IMR-90 (cell line): ENCODE measurements around the gene ZNF670. TPM values are rescaled to one million over a fixed set of nuclear protein-coding genes. Genes with fewer than 3 reads are reported as not detected.

Experiments used
- ATAC-seq: fragments of 200-7000 bp; cut with Tn5 transposase; 2 replicates; pipeline ENCODE4 v1.9.1; 2020; ENCODE audit warnings: low read depth, mild to moderate bottlenecking, moderate library complexity
- BruUV-seq: library from RNA; stranded (reverse); fragments of 400-500 nt; replicated peaks from 2 replicates; lab custom pipeline; 2021; lab: Mats Ljungman, UMichigan
- CTCF ChIA-PET: fragments of 300-600 bp; formaldehyde crosslinking; extraction: SDS; loops from one replicate; lab custom pipeline; 2021; ENCODE audit warnings: antibody characterized with exemption; lab: Yijun Ruan, JAX
- POLR2A ChIA-PET: fragments of 300-600 bp; sonication (Branson Sonifier 250); formaldehyde crosslinking; loops from one replicate; lab custom pipeline; 2022; ENCODE audit warnings: antibody characterized with exemption; ENCODE audit not compliant: unreplicated experiment; lab: Charles Lee
- DNase-seq: peaks from one replicate; pipeline ENCODE4 v3.0.0; 2013
- H2AFZ ChIP-seq: replicated peaks from 2 replicates; pipeline ENCODE3; 2013; ENCODE audit warnings: low read length, mild to moderate bottlenecking; ENCODE audit not compliant: poor library complexity
- H2AK5ac ChIP-seq: 2 replicates; pipeline ENCODE4 v1.6.1; 2013; ENCODE audit warnings: low read depth, low read length, inconsistent platforms
- H2AK9ac ChIP-seq: replicated peaks from 2 replicates; pipeline ENCODE3; 2013; ENCODE audit warnings: mild to moderate bottlenecking, low read depth, low read length, moderate library complexity; ENCODE audit not compliant: poor library complexity
- H2BK120ac ChIP-seq: 2 replicates; pipeline ENCODE4 v1.6.1; 2013; ENCODE audit warnings: low read depth, low read length, inconsistent platforms
- H2BK15ac ChIP-seq: 3 replicates; pipeline ENCODE4 v1.6.1; 2013; ENCODE audit warnings: low read depth, low read length, inconsistent platforms
- H2BK20ac ChIP-seq: 2 replicates; pipeline ENCODE4 v1.6.1; 2013; ENCODE audit warnings: low read depth, mild to moderate bottlenecking, inconsistent platforms, low read length, moderate library complexity
- H2BK5ac ChIP-seq: 2 replicates; pipeline ENCODE4 v1.6.1; 2013; ENCODE audit warnings: mild to moderate bottlenecking, low read depth, low read length, inconsistent platforms; ENCODE audit not compliant: poor library complexity, severe bottlenecking
- H3K14ac ChIP-seq: replicated peaks from 2 replicates; pipeline ENCODE4 v1.6.1; 2013; ENCODE audit warnings: low read depth, low read length, inconsistent platforms
- H3K18ac ChIP-seq: 2 replicates; pipeline ENCODE4 v1.6.1; 2013; ENCODE audit warnings: low read depth, low read length, control low read depth
- H3K23ac ChIP-seq: 2 replicates; pipeline ENCODE4 v1.6.1; 2013; ENCODE audit warnings: low read depth, low read length, inconsistent platforms
- H3K27ac ChIP-seq: 2 replicates; pipeline ENCODE4 v1.5.1; 2013; ENCODE audit warnings: mild to moderate bottlenecking, control low read depth, low read length; ENCODE audit not compliant: insufficient read depth
- H3K27me3 ChIP-seq: 2 replicates; pipeline ENCODE4 v1.6.1; 2013; ENCODE audit warnings: low read length; ENCODE audit not compliant: control insufficient read depth, insufficient read depth
- H3K36me3 ChIP-seq: 2 replicates; pipeline ENCODE4 v1.6.1; 2013; ENCODE audit warnings: low read length, mixed read lengths; ENCODE audit not compliant: control insufficient read depth, insufficient read depth
- H3K4ac ChIP-seq: 2 replicates; pipeline ENCODE4 v1.6.1; 2013; ENCODE audit warnings: low read depth, low read length, inconsistent platforms
- H3K4me1 ChIP-seq: 2 replicates; pipeline ENCODE4 v1.6.1; 2013; ENCODE audit warnings: low read length, mixed read lengths; ENCODE audit not compliant: control insufficient read depth, insufficient read depth
- H3K4me2 ChIP-seq: 2 replicates; pipeline ENCODE4 v1.6.1; 2013; ENCODE audit warnings: low read depth, mild to moderate bottlenecking, control low read depth, low read length, moderate library complexity
- H3K4me3 ChIP-seq: 2 replicates; pipeline ENCODE4 v1.5.1; 2013; ENCODE audit warnings: low read depth, mild to moderate bottlenecking, control low read depth, low read length, moderate library complexity; ENCODE audit not compliant: insufficient read depth
- H3K56ac ChIP-seq: 2 replicates; pipeline ENCODE4 v1.6.1; 2013; ENCODE audit warnings: low read length, inconsistent platforms; ENCODE audit not compliant: insufficient read depth; ENCODE audit errors: extremely low read depth
- H3K79me1 ChIP-seq, 2 experiments: 2 replicates each; pipeline ENCODE4 v1.6.1; 2013; ENCODE audit warnings: low read length in 2 of 2, inconsistent platforms in 1 of 2, low read depth in 1 of 2
- H3K9ac ChIP-seq: 2 replicates; pipeline ENCODE4 v1.6.1; 2013; ENCODE audit warnings: low read depth, low read length, control low read depth
- H3K9me1 ChIP-seq: 2 replicates; pipeline ENCODE4 v1.6.1; 2013; ENCODE audit warnings: low read length, inconsistent platforms; ENCODE audit not compliant: insufficient read depth
- H3K9me3 ChIP-seq: 2 replicates; pipeline ENCODE4 v1.6.1; 2013; ENCODE audit warnings: low read length; ENCODE audit not compliant: control insufficient read depth, insufficient read depth
- H4K20me1 ChIP-seq: 2 replicates; pipeline ENCODE4 v1.6.1; 2013; ENCODE audit warnings: low read length, inconsistent platforms; ENCODE audit not compliant: insufficient read depth
- H4K5ac ChIP-seq: 2 replicates; pipeline ENCODE4 v1.6.1; 2013; ENCODE audit warnings: mild to moderate bottlenecking, low read depth, low read length, control low read depth
- H4K8ac ChIP-seq, 2 experiments: 2 replicates each; pipeline ENCODE4 v1.6.1; 2013; ENCODE audit warnings: low read depth in 2 of 2, low read length in 2 of 2, control low read depth in 1 of 2, inconsistent platforms in 1 of 2
- H4K91ac ChIP-seq: 2 replicates; pipeline ENCODE4 v1.6.1; 2013; ENCODE audit warnings: low read depth, low read length, inconsistent platforms; ENCODE audit not compliant: insufficient read depth
- BHLHE40 ChIP-seq: fragments of 150-350 bp; IDR thresholded peaks from 2 replicates; pipeline ENCODE4 v1.6.1; 2016; ENCODE audit warnings: mild to moderate bottlenecking, low read depth, low read length
- CEBPB ChIP-seq: IDR thresholded peaks from 2 replicates; pipeline ENCODE4 v1.6.1; 2012; ENCODE audit warnings: low read depth, low read length, improper control_type of control experiment
- CHD1 ChIP-seq: IDR thresholded peaks from 2 replicates; pipeline ENCODE4 v1.6.1; 2012; ENCODE audit warnings: low read depth, low read length, improper control_type of control experiment
- FOS ChIP-seq: fragments of 150-350 bp; IDR thresholded peaks from 2 replicates; pipeline ENCODE4 v1.6.1; 2016; ENCODE audit warnings: low read depth, low read length
- MAFK ChIP-seq: IDR thresholded peaks from 2 replicates; pipeline ENCODE4 v1.6.1; 2012; ENCODE audit warnings: low read depth, low read length, improper control_type of control experiment
- MAZ ChIP-seq: IDR thresholded peaks from 2 replicates; pipeline ENCODE4 v1.6.1; 2012; ENCODE audit warnings: low read depth, mild to moderate bottlenecking, low read length, improper control_type of control experiment, moderate library complexity, borderline replicate concordance
- MXI1 ChIP-seq: IDR thresholded peaks from 2 replicates; pipeline ENCODE4 v1.6.1; 2012; ENCODE audit warnings: low read depth, mild to moderate bottlenecking, low read length, moderate library complexity, borderline replicate concordance
- NFE2L2 ChIP-seq: fragments of 150-350 bp; IDR thresholded peaks from 2 replicates; pipeline ENCODE4 v1.6.1; 2016; ENCODE audit warnings: low read depth, mild to moderate bottlenecking, low read length
- POLR2A ChIP-seq: IDR thresholded peaks from 2 replicates; pipeline ENCODE4 v1.6.1; 2012; ENCODE audit warnings: mild to moderate bottlenecking, low read depth, low read length
- RAD21 ChIP-seq: IDR thresholded peaks from 2 replicates; pipeline ENCODE4 v1.6.1; 2012; ENCODE audit warnings: low read length, improper control_type of control experiment
- RCOR1 ChIP-seq: IDR thresholded peaks from 2 replicates; pipeline ENCODE4 v1.6.1; 2012; ENCODE audit warnings: mild to moderate bottlenecking, low read length, improper control_type of control experiment; ENCODE audit not compliant: insufficient replicate concordance
- RFX5 ChIP-seq: IDR thresholded peaks from 2 replicates; pipeline ENCODE4 v1.8.0; 2012; ENCODE audit warnings: low read depth, mild to moderate bottlenecking, low read length, moderate library complexity
- SMC3 ChIP-seq: fragments of 150-350 bp; IDR thresholded peaks from 2 replicates; pipeline ENCODE4 v1.6.1; 2016; ENCODE audit warnings: low read depth, mild to moderate bottlenecking, antibody characterized with exemption, low read length, moderate library complexity
- WGBS, 2 experiments: methylation state at CpG; one replicate each; pipeline versions ENCODE4 v1.1.5 to v1.1.7; 2013; ENCODE audit warnings: missing lambda C conversion rate in 2 of 2; ENCODE audit not compliant: insufficient read length in 1 of 2; ENCODE audit errors: extremely low coverage in 2 of 2; 5-methylcytosine and 5-hydroxymethylcytosine counted together
- dilution Hi-C: fragments of 300-500 bp; cut with HindIII; formaldehyde crosslinking; loops from one replicate; pipeline ENCODE4 v1.14.3; 2018; ENCODE audit warnings: low sequenced_read_pairs; ENCODE audit not compliant: unreplicated experiment
- in situ Hi-C: fragments of 300-500 bp; cut with MboI; formaldehyde crosslinking; loops from 3 replicates; pipeline ENCODE4 v1.14.3; 2019; ENCODE audit warnings: low sequenced_read_pairs, inconsistent platforms, mixed read lengths
- intact Hi-C: fragments of 100-400 bp; cut with micrococcal nuclease; formaldehyde crosslinking; loops from 2 replicates; pipeline ENCODE4 v1.10.0; 2022
- polyA plus RNA-seq, 3 experiments: library from polyadenylated mRNA; depleted of rRNA; stranded (reverse); fragments of >200 nt; gene quantifications; 2 replicates each; pipeline ENCODE4 v1.2.3, GENCODE V29; 2012; ENCODE audit warnings: low replicate concordance in 1 of 3
- total RNA-seq: library from RNA; depleted of rRNA; stranded (reverse); fragments of >200 nt; gene quantifications from 2 replicates; pipeline ENCODE4 v1.2.3, GENCODE V29; 2012
- TF ChIP-seq, protein P1 (sequence below): fragments of 150-350 bp; IDR thresholded peaks from 2 replicates; pipeline ENCODE4 v1.6.1; 2017; ENCODE audit warnings: mild to moderate bottlenecking, antibody characterized with exemption, low read length, low read depth
- TF ChIP-seq, protein P2 (sequence below): conservative IDR thresholded peaks from 2 replicates; pipeline ENCODE4 v1.5.1; 2012; ENCODE audit warnings: mild to moderate bottlenecking, low read depth, low read length, improper control_type of control experiment

Gene ZNF670
- total and polyA plus RNA-seq, 2 of the 4 experiments (the other 2 are of a cell fraction): 1.8 to 4.5 TPM

DNA sequence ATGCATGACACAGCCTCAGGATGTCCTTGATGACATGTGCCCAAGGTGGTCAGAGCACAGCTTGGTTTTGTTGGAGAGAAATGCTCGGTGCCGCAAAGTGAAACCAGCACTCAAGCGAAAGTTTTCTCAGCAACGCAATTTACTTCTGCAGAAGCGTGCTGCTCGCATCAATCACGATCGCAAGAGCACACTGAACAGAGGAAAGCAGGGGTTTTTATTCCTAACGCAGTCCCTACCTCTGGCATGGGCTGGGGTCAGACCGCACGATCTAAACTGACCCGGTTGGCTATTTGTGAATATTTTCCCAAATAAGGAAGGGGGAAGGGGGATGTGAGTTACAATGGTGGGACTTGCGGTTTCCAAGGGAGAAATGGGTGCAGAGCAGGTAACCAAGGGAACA is 26.4 kb upstream of the ZNF670 start:
- H2AFZ ChIP-seq: no peak overlapping the region
- intact Hi-C loops: loop anchor here (2.0 to 10.0 kb wide), 2 partner anchors 190 to 226 kb away; partner anchors contain the start of gene ZNF496
- dilution Hi-C loops: no loop called here

More for the DNA sequence above, 26.4 kb upstream of the ZNF670 start:
- no TSS peak for BruUV-seq
- Histone ChIP-seq H3K4me1 (no peaks in the 10 kb centered on the region), H3K36me3 (peaks cover 12% of the 10 kb centered on the region), H2AK5ac (no peak overlapping the region), H3K27me3 (no peaks in the 10 kb centered on the region), H2BK15ac (no peak overlapping the region), H2BK5ac (no peak overlapping the region), H4K8ac (peak overlapping the region in 1 of 2 experiments; percentile 55; a peak in 2 of 4 replicates), H2BK20ac (peak overlapping the region; percentile 14; the same call in 1 of the 2 replicates), H4K91ac (no peak overlapping the region), H3K4me3 (no peak overlapping the region), H3K56ac (no peak overlapping the region), H3K4ac (no peak overlapping the region), H4K20me1 (no peaks in the 10 kb centered on the region), H3K18ac (no peak overlapping the region), H3K9ac (no peak overlapping the region), H2BK120ac (no peak overlapping the region; the same call in 1 of the 2 replicates), H3K27ac (no peak overlapping the region), H3K79me1 (peaks cover 6 to 12% of the 10 kb centered on the region in 2 experiments), H3K9me3 (peaks cover 17% of the 10 kb centered on the region), H2AK9ac (peak overlapping the region; percentile 35), H3K23ac (no peak overlapping the region), H4K5ac (no peak overlapping the region), H3K14ac (no peak overlapping the region), H3K9me1 (no peaks in the 10 kb centered on the region), H3K4me2 (peak overlapping the region; percentile 39; the same call in 1 of the 2 replicates)
- ChIA-PET POLR2A (no interaction called here), CTCF (no interaction called here)
- WGBS, 2 experiments: 96% methylated on average over 5 of the region's 13 CpGs; no CpG with 5 or more reads in 1 of the 2 experiments
- no peak for TF ChIP-seq FOS
- no peak for TF ChIP-seq POLR2A
- TF ChIP-seq SMC3: no peak
- no peak for TF ChIP-seq NFE2L2
- no peak for TF ChIP-seq CHD1
- TF ChIP-seq MXI1: no peak
- TF ChIP-seq, protein P1, sequence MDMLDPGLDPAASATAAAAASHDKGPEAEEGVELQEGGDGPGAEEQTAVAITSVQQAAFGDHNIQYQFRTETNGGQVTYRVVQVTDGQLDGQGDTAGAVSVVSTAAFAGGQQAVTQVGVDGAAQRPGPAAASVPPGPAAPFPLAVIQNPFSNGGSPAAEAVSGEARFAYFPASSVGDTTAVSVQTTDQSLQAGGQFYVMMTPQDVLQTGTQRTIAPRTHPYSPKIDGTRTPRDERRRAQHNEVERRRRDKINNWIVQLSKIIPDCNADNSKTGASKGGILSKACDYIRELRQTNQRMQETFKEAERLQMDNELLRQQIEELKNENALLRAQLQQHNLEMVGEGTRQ: no peak
- no peak for TF ChIP-seq MAFK
- no peak for TF ChIP-seq RAD21
- no peak for TF ChIP-seq RCOR1
- TF ChIP-seq MAZ: no peak
- TF ChIP-seq, protein P2, sequence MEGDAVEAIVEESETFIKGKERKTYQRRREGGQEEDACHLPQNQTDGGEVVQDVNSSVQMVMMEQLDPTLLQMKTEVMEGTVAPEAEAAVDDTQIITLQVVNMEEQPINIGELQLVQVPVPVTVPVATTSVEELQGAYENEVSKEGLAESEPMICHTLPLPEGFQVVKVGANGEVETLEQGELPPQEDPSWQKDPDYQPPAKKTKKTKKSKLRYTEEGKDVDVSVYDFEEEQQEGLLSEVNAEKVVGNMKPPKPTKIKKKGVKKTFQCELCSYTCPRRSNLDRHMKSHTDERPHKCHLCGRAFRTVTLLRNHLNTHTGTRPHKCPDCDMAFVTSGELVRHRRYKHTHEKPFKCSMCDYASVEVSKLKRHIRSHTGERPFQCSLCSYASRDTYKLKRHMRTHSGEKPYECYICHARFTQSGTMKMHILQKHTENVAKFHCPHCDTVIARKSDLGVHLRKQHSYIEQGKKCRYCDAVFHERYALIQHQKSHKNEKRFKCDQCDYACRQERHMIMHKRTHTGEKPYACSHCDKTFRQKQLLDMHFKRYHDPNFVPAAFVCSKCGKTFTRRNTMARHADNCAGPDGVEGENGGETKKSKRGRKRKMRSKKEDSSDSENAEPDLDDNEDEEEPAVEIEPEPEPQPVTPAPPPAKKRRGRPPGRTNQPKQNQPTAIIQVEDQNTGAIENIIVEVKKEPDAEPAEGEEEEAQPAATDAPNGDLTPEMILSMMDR: no peak
- no peak for TF ChIP-seq BHLHE40
- TF ChIP-seq CEBPB: no peak
- TF ChIP-seq RFX5: no peak
- in situ Hi-C loops: no loop called here
- no peak for ATAC-seq
- no peak for DNase-seq
